Panc1 (cell line): ENCODE data around the gene MOCS1. TPM values are rescaled to one million over a fixed set of nuclear protein-coding genes. Genes with fewer than 3 reads are reported as not detected.

Experiments used
- ATAC-seq: fragments of 200-7000 bp; cut with Tn5 transposase; 2 replicates; pipeline ENCODE4 v1.9.1; 2020; ENCODE audit warnings: mild to moderate bottlenecking, moderate library complexity
- BruUV-seq: library from RNA; stranded (reverse); fragments of 400-500 nt; replicated peaks from 2 replicates; lab custom pipeline; 2021; lab: Mats Ljungman, UMichigan
- CTCF ChIA-PET: fragments of 300-600 bp; sonication (Branson Sonifier 250); formaldehyde crosslinking; loops from one replicate; lab custom pipeline; 2022; ENCODE audit warnings: antibody characterized with exemption; lab: Charles Lee
- POLR2A ChIA-PET: fragments of 300-600 bp; sonication (Branson Sonifier 250); formaldehyde crosslinking; loops from one replicate; lab custom pipeline; 2022; ENCODE audit warnings: antibody characterized with exemption; lab: Charles Lee
- DNase-seq: peaks from one replicate; pipeline ENCODE4 v3.0.0-alpha.2; 2010; ENCODE audit warnings: low read depth, low spot score
- H3K27ac ChIP-seq: 2 replicates; pipeline ENCODE4 v1.5.1; 2011; ENCODE audit warnings: mild to moderate bottlenecking, low read length, inconsistent platforms
- H3K27me3 ChIP-seq: fragments of 200-500 bp; sonication (Bioruptor generic); 2 replicates; pipeline ENCODE4 v1.6.0; 2014; ENCODE audit warnings: low read length, inconsistent platforms; ENCODE audit not compliant: control insufficient read depth, insufficient read depth
- H3K36me3 ChIP-seq: fragments of 200-500 bp; sonication (Bioruptor generic); 2 replicates; pipeline ENCODE4 v1.5.1; 2014; ENCODE audit warnings: inconsistent platforms, mild to moderate bottlenecking, low read length, moderate library complexity; ENCODE audit not compliant: control insufficient read depth, insufficient read depth
- H3K4me1 ChIP-seq: 2 replicates; pipeline ENCODE4 v1.5.1; 2011; ENCODE audit warnings: inconsistent platforms, mild to moderate bottlenecking, low read length, moderate library complexity; ENCODE audit not compliant: control insufficient read depth, insufficient read depth
- H3K4me3 ChIP-seq, 2 experiments: 2 replicates each; pipeline ENCODE4 v1.5.1; 2011 to 2012; ENCODE audit warnings: low read depth in 2 of 2, low read length in 2 of 2, mild to moderate bottlenecking in 2 of 2, inconsistent platforms in 1 of 2, moderate library complexity in 1 of 2
- H3K9me3 ChIP-seq: fragments of 200-500 bp; sonication (Bioruptor generic); 2 replicates; pipeline ENCODE4 v1.5.1; 2014; ENCODE audit warnings: low read depth, mild to moderate bottlenecking, inconsistent platforms, low read length, moderate library complexity; ENCODE audit not compliant: control insufficient read depth, insufficient read depth
- POLR2AphosphoS5 ChIP-seq: IDR thresholded peaks from 2 replicates; pipeline ENCODE4 v1.6.1; 2012; ENCODE audit warnings: mild to moderate bottlenecking, low read depth, low read length, moderate library complexity
- SIN3A ChIP-seq: IDR thresholded peaks from 2 replicates; pipeline ENCODE4 v1.6.1; 2012; ENCODE audit warnings: low read depth, mild to moderate bottlenecking, low read length, moderate library complexity, borderline replicate concordance; ENCODE audit not compliant: insufficient read depth
- TCF7L2 ChIP-seq: IDR thresholded peaks from 2 replicates; pipeline ENCODE4 v1.6.1; 2011; ENCODE audit warnings: mild to moderate bottlenecking, low read depth, low read length, inconsistent platforms
- in situ Hi-C: cut with HindIII; loops from 2 replicates; pipeline ENCODE4 v1.10.0; 2016; ENCODE audit warnings: low sequenced_read_pairs, low pct_unique_long_range_greater_than_20kb
- intact Hi-C: fragments of 100-400 bp; cut with micrococcal nuclease; formaldehyde crosslinking; loops from one replicate; pipeline ENCODE4 v1.10.0; 2022; ENCODE audit not compliant: unreplicated experiment
- total RNA-seq: library from RNA; stranded (reverse); gene quantifications from one replicate; pipeline ENCODE4 v1.2.1, GENCODE V29; 2021; ENCODE audit not compliant: unreplicated experiment
- TF ChIP-seq, protein P1 (sequence below): fragments of 450-650 bp; IDR thresholded peaks from 2 replicates; pipeline ENCODE4 v1.5.1; 2017; ENCODE audit warnings: mild to moderate bottlenecking
- TF ChIP-seq, protein P2 (sequence below), 2 experiments: IDR thresholded peaks; 2 replicates each; pipeline ENCODE4 v1.6.1; 2011 to 2012; ENCODE audit warnings: low read depth in 2 of 2, control low read depth in 1 of 2, low read length in 1 of 2, mild to moderate bottlenecking in 1 of 2, moderate library complexity in 1 of 2; ENCODE audit not compliant: insufficient read depth in 1 of 2

MOCS1 gene
- total RNA-seq, 1 experiment from 2014 or later = 0.98 TPM

DNA sequence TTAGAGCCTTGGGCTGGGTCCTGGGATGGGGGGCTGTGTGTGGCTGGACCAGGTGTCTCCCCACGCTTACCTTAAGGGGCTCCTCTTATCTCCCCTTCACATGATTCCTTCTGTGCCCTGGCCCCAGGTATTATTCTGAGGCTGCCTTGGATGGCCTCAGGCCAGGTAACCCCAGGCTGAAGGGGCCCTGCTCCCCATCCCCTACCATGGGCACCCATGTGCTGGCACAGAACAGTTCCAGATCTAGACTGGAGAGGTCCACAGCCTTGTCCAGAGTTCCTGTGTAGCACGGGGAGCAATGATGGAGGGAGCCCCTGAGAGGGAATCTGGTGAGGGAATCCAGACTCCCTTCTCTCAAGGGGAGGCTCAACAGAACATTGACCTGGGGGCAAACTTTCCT, 32.1 kb downstream of the MOCS1 start:
- no peaks in the 10 kb centered on the region for H3K4me1 ChIP-seq
- ATAC-seq (no peak), DNase-seq (no peak)
- intact Hi-C loops (no loop called here), in situ Hi-C loops (no loop called here)
- no TSS peak for BruUV-seq
- ChIA-PET CTCF (no interaction called here), POLR2A (no interaction called here)
- TF ChIP-seq SIN3A = no peak
- TF ChIP-seq POLR2AphosphoS5 = no peak
- TF ChIP-seq, protein P1, sequence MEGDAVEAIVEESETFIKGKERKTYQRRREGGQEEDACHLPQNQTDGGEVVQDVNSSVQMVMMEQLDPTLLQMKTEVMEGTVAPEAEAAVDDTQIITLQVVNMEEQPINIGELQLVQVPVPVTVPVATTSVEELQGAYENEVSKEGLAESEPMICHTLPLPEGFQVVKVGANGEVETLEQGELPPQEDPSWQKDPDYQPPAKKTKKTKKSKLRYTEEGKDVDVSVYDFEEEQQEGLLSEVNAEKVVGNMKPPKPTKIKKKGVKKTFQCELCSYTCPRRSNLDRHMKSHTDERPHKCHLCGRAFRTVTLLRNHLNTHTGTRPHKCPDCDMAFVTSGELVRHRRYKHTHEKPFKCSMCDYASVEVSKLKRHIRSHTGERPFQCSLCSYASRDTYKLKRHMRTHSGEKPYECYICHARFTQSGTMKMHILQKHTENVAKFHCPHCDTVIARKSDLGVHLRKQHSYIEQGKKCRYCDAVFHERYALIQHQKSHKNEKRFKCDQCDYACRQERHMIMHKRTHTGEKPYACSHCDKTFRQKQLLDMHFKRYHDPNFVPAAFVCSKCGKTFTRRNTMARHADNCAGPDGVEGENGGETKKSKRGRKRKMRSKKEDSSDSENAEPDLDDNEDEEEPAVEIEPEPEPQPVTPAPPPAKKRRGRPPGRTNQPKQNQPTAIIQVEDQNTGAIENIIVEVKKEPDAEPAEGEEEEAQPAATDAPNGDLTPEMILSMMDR = no peak
- TF ChIP-seq, protein P2, sequence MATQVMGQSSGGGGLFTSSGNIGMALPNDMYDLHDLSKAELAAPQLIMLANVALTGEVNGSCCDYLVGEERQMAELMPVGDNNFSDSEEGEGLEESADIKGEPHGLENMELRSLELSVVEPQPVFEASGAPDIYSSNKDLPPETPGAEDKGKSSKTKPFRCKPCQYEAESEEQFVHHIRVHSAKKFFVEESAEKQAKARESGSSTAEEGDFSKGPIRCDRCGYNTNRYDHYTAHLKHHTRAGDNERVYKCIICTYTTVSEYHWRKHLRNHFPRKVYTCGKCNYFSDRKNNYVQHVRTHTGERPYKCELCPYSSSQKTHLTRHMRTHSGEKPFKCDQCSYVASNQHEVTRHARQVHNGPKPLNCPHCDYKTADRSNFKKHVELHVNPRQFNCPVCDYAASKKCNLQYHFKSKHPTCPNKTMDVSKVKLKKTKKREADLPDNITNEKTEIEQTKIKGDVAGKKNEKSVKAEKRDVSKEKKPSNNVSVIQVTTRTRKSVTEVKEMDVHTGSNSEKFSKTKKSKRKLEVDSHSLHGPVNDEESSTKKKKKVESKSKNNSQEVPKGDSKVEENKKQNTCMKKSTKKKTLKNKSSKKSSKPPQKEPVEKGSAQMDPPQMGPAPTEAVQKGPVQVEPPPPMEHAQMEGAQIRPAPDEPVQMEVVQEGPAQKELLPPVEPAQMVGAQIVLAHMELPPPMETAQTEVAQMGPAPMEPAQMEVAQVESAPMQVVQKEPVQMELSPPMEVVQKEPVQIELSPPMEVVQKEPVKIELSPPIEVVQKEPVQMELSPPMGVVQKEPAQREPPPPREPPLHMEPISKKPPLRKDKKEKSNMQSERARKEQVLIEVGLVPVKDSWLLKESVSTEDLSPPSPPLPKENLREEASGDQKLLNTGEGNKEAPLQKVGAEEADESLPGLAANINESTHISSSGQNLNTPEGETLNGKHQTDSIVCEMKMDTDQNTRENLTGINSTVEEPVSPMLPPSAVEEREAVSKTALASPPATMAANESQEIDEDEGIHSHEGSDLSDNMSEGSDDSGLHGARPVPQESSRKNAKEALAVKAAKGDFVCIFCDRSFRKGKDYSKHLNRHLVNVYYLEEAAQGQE (IDR thresholded peaks at IDR 0.05; ENCODE audit: insufficient read depth in 1 of 2, low read depth in 2 of 2, low read length in 1 of 2) = no peak
- TF ChIP-seq TCF7L2 = no peak
- H3K27ac ChIP-seq = no peak overlapping the region
- H3K27me3 ChIP-seq = no peaks in the 10 kb centered on the region; the same call in 1 of the 2 replicates
- H3K4me3 ChIP-seq = no peak overlapping the region
- H3K9me3 ChIP-seq = no peaks in the 10 kb centered on the region
- H3K36me3 ChIP-seq = no peaks in the 10 kb centered on the region

DNA sequence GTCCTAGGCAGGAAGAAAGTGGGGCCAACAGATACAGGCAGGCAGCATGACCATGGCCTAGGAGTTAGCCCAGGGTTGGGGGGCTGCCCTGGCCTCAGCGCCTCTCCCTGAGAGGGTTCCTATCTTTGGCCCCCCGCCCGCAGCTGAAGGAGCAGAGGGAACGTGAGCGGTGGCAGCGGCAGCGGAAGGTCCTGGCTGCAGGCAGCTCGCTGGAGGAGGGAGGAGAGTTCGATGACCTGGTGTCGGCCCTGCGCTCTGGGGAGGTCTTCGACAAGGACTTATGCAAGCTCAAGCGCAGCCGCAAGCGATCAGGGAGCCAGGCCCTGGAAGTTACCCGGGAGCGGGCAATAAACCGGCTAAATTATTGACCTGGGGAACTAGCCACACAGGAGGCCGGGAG, 32.6 kb downstream of the MOCS1 start:
- Histone ChIP-seq H3K27ac (no peak overlapping the region), H3K36me3 (no peaks in the 10 kb centered on the region), H3K4me1 (no peaks in the 10 kb centered on the region), H3K9me3 (no peaks in the 10 kb centered on the region), H3K4me3 (no peak overlapping the region), H3K27me3 (no peaks in the 10 kb centered on the region; the same call in 1 of the 2 replicates)
- POLR2A ChIA-PET = no interaction called here
- in situ Hi-C loops = no loop called here
- intact Hi-C loops = no loop called here
- no peak for DNase-seq
- no peak for ATAC-seq
- no peak for TF ChIP-seq POLR2AphosphoS5
- TF ChIP-seq, protein P1 = no peak
- TF ChIP-seq, protein P2 (IDR thresholded peaks at IDR 0.05; ENCODE audit: insufficient read depth in 1 of 2, low read depth in 2 of 2, low read length in 1 of 2) = no peak
- TF ChIP-seq TCF7L2 = no peak
- no peak for TF ChIP-seq SIN3A
- CTCF ChIA-PET = no interaction called here
- BruUV-seq = no TSS peak
